ENCODE measurements around the gene MAFB. TPM values are rescaled to one million over a fixed set of nuclear protein-coding genes. Genes with fewer than 3 reads are reported as not detected.

The MAFB gene
- total RNA-seq, 1 donor from 2014 or later = 2.3 TPM

- Mint-ChIP-seq H3K9me3 (no peaks in the 10 kb centered on the region), H3K27ac (no peak overlapping the region), H3K4me3 (no peak overlapping the region), H3K4me1 (ENCODE audit: low read depth) (no peaks in the 10 kb centered on the region), H3K36me3 (ENCODE audit: low read depth) (no peaks in the 10 kb centered on the region), H3K27me3 (ENCODE audit: insufficient read depth) (peaks cover 76% of the 10 kb centered on the region)
- intact Hi-C loops (cut with micrococcal nuclease) = loop anchor here (10.0 kb wide), 1 partner anchor 801 kb away; no protein-coding TSS in a partner anchor
- no peak for DNase-seq (ENCODE audit: low spot score)
These were observed 3.7 kb downstream of the MAFB start for GRCh38 chr20:40685349-40685748.

- no peak for DNase-seq (ENCODE audit: low spot score)
- H3K9me3 Mint-ChIP-seq = no peaks in the 10 kb centered on the region
- intact Hi-C loops (cut with micrococcal nuclease) = loop anchor here (10.0 kb wide), 1 partner anchor 799 kb away; no protein-coding TSS in a partner anchor
- no peaks in the 10 kb centered on the region for H3K4me1 Mint-ChIP-seq (ENCODE audit: low read depth)
- H3K27me3 Mint-ChIP-seq (ENCODE audit: insufficient read depth) = peaks cover 71% of the 10 kb centered on the region
- no peak overlapping the region for H3K27ac Mint-ChIP-seq
- H3K36me3 Mint-ChIP-seq (ENCODE audit: low read depth) = no peaks in the 10 kb centered on the region
- no peak overlapping the region for H3K4me3 Mint-ChIP-seq
These were observed 5.2 kb downstream of the MAFB start for GRCh38 chr20:40683894-40684268.

- DNase-seq (ENCODE audit: low spot score) = no peak
- Mint-ChIP-seq H3K4me1 (ENCODE audit: low read depth) (no peaks in the 10 kb centered on the region), H3K36me3 (ENCODE audit: low read depth) (no peaks in the 10 kb centered on the region), H3K4me3 (no peak overlapping the region), H3K9me3 (no peaks in the 10 kb centered on the region), H3K27ac (no peak overlapping the region), H3K27me3 (ENCODE audit: insufficient read depth) (peaks cover 68% of the 10 kb centered on the region)
- intact Hi-C loops (cut with micrococcal nuclease) = loop anchor here (10.0 kb wide), 1 partner anchor 799 kb away; no protein-coding TSS in a partner anchor
These were observed 5.7 kb downstream of the MAFB start for GRCh38 chr20:40683221-40683893.

- intact Hi-C loops (cut with micrococcal nuclease) = loop anchor here (10.0 kb wide), 1 partner anchor 798 kb away; no protein-coding TSS in a partner anchor
- no peaks in the 10 kb centered on the region for H3K9me3 Mint-ChIP-seq
- no peak overlapping the region for H3K4me3 Mint-ChIP-seq
- peaks cover 68% of the 10 kb centered on the region for H3K27me3 Mint-ChIP-seq (ENCODE audit: insufficient read depth)
- peak overlapping the region; percentile 66 for H3K27ac Mint-ChIP-seq
- DNase-seq (ENCODE audit: low spot score) = no peak
- H3K4me1 Mint-ChIP-seq (ENCODE audit: low read depth) = no peaks in the 10 kb centered on the region
- H3K36me3 Mint-ChIP-seq (ENCODE audit: low read depth) = no peaks in the 10 kb centered on the region
These were observed 6.7 kb downstream of the MAFB start for GRCh38 chr20:40682104-40682981.

- DNase-seq (ENCODE audit: low spot score) = no peak
- Mint-ChIP-seq H3K4me1 (ENCODE audit: low read depth) (no peaks in the 10 kb centered on the region), H3K4me3 (no peak overlapping the region), H3K27me3 (ENCODE audit: insufficient read depth) (peaks cover 65% of the 10 kb centered on the region), H3K27ac (no peak overlapping the region), H3K9me3 (no peaks in the 10 kb centered on the region), H3K36me3 (ENCODE audit: low read depth) (no peaks in the 10 kb centered on the region)
- intact Hi-C loops (cut with micrococcal nuclease) = loop anchor here (10.0 kb wide), 1 partner anchor 797 kb away; no protein-coding TSS in a partner anchor
These were observed 7.4 kb downstream of the MAFB start for GRCh38 chr20:40681684-40682083.

- intact Hi-C loops (cut with micrococcal nuclease) = loop anchor here (10.0 kb wide), 1 partner anchor 796 kb away; no protein-coding TSS in a partner anchor
- no peaks in the 10 kb centered on the region for H3K36me3 Mint-ChIP-seq (ENCODE audit: low read depth)
- DNase-seq (ENCODE audit: low spot score) = no peak
- peaks cover 62% of the 10 kb centered on the region for H3K27me3 Mint-ChIP-seq (ENCODE audit: insufficient read depth)
- no peaks in the 10 kb centered on the region for H3K9me3 Mint-ChIP-seq
- no peak overlapping the region for H3K27ac Mint-ChIP-seq
- no peaks in the 10 kb centered on the region for H3K4me1 Mint-ChIP-seq (ENCODE audit: low read depth)
- H3K4me3 Mint-ChIP-seq = no peak overlapping the region
These were observed 7.9 kb downstream of the MAFB start for GRCh38 chr20:40681165-40681564.

GRCh38 chr20:40680161-40680959, 8.7 kb downstream of the MAFB start:
- no peaks in the 10 kb centered on the region for H3K36me3 Mint-ChIP-seq (ENCODE audit: low read depth)
- H3K4me1 Mint-ChIP-seq (ENCODE audit: low read depth) = no peaks in the 10 kb centered on the region
- intact Hi-C loops (cut with micrococcal nuclease) = loop anchor here (10.0 kb wide), 1 partner anchor 796 kb away; no protein-coding TSS in a partner anchor
- no peaks in the 10 kb centered on the region for H3K9me3 Mint-ChIP-seq
- no peak for DNase-seq (ENCODE audit: low spot score)
- no peak overlapping the region for H3K27ac Mint-ChIP-seq
- no peak overlapping the region for H3K4me3 Mint-ChIP-seq
- H3K27me3 Mint-ChIP-seq (ENCODE audit: insufficient read depth) = peaks cover 59% of the 10 kb centered on the region

- intact Hi-C loops (cut with micrococcal nuclease) = no loop called here
- H3K4me1 Mint-ChIP-seq (ENCODE audit: low read depth) = no peaks in the 10 kb centered on the region
- H3K27me3 Mint-ChIP-seq (ENCODE audit: insufficient read depth) = peaks cover 50% of the 10 kb centered on the region
These were observed 9.9 kb downstream of the MAFB start for GRCh38 chr20:40679184-40679583.

GRCh38 chr20:40678286-40678875, 10.7 kb downstream of the MAFB start:
- H3K4me1 Mint-ChIP-seq (ENCODE audit: low read depth) = no peaks in the 10 kb centered on the region
- H3K27me3 Mint-ChIP-seq (ENCODE audit: insufficient read depth) = peaks cover 42% of the 10 kb centered on the region
- DNase-seq (ENCODE audit: low spot score) = no peak
- no peak overlapping the region for H3K27ac Mint-ChIP-seq
- H3K36me3 Mint-ChIP-seq (ENCODE audit: low read depth) = no peaks in the 10 kb centered on the region
- intact Hi-C loops (cut with micrococcal nuclease) = no loop called here
- H3K4me3 Mint-ChIP-seq = no peak overlapping the region
- H3K9me3 Mint-ChIP-seq = no peaks in the 10 kb centered on the region

More at GRCh38 chr20:40679184-40679583, 9.9 kb downstream of the MAFB start:
- H3K9me3 Mint-ChIP-seq = no peaks in the 10 kb centered on the region
- no peak overlapping the region for H3K4me3 Mint-ChIP-seq
- H3K27ac Mint-ChIP-seq = no peak overlapping the region
- no peak for DNase-seq (ENCODE audit: low spot score)
- H3K36me3 Mint-ChIP-seq (ENCODE audit: low read depth) = no peaks in the 10 kb centered on the region

- no peaks in the 10 kb centered on the region for H3K9me3 Mint-ChIP-seq
- no peak for DNase-seq (ENCODE audit: low spot score)
- peaks cover 33% of the 10 kb centered on the region for H3K27me3 Mint-ChIP-seq (ENCODE audit: insufficient read depth)
- no peak overlapping the region for H3K4me3 Mint-ChIP-seq
- intact Hi-C loops (cut with micrococcal nuclease) = no loop called here
- no peaks in the 10 kb centered on the region for H3K36me3 Mint-ChIP-seq (ENCODE audit: low read depth)
- H3K4me1 Mint-ChIP-seq (ENCODE audit: low read depth) = no peaks in the 10 kb centered on the region
- no peak overlapping the region for H3K27ac Mint-ChIP-seq
These were observed 11.6 kb downstream of the MAFB start for GRCh38 chr20:40677343-40677924.

- Mint-ChIP-seq H3K4me1 (ENCODE audit: low read depth) (no peaks in the 10 kb centered on the region), H3K36me3 (ENCODE audit: low read depth) (no peaks in the 10 kb centered on the region), H3K4me3 (no peak overlapping the region), H3K27ac (no peak overlapping the region), H3K27me3 (ENCODE audit: insufficient read depth) (peaks cover 26% of the 10 kb centered on the region), H3K9me3 (no peaks in the 10 kb centered on the region)
- DNase-seq (ENCODE audit: low spot score) = no peak
- intact Hi-C loops (cut with micrococcal nuclease) = no loop called here
These were observed 12.4 kb downstream of the MAFB start for GRCh38 chr20:40676491-40677269.

All from activated T-helper 1 cell treated with anti-CD3 and anti-CD28 coated beads, Interleukin-12 subunit alpha, Interleukin-12 subunit beta, Interleukin-2, Interleukin-4 antibody, amounts not matched to agents 30 ng/mL and 10 ng/mL and 1 ng/mL, durations not matched to agents 14 hours and 24 hours and 36 hours (primary cell).